SK-N-SH treated with all-trans-retinoic acid at 6 μM for 48 hours (cell line): ENCODE results near the gene GNL1.
"Not testable (repeated sequence)": the region's sequence is repeated elsewhere in the genome, so short reads cannot be mapped to it uniquely, and the experiment has no call there.

Experiments
- ARNTL ChIP-seq: fragments of 450-650 bp; formaldehyde crosslinking; IDR thresholded peaks from 2 replicates; pipeline ENCODE4 v1.5.0; 2020; ENCODE audit warnings: low read depth, mild to moderate bottlenecking, moderate library complexity, borderline replicate concordance
- CREB5 ChIP-seq: fragments of 250-450 bp; sonication (Bioruptor Pico); IDR thresholded peaks from 2 replicates; pipeline ENCODE4 v1.5.1; 2020; ENCODE audit warnings: low read depth, mild to moderate bottlenecking, moderate library complexity
- CSDC2 ChIP-seq: fragments of 250-450 bp; sonication (Bioruptor Pico); IDR thresholded peaks from 2 replicates; pipeline ENCODE4 v1.5.0; 2020; ENCODE audit warnings: mild to moderate bottlenecking, moderate library complexity
- CSRNP3 ChIP-seq: fragments of 250-450 bp; sonication (Bioruptor Pico); IDR thresholded peaks from 2 replicates; pipeline ENCODE4 v1.5.1; 2021; ENCODE audit warnings: mild to moderate bottlenecking, moderate library complexity
- GLIS3 ChIP-seq: fragments of 250-450 bp; sonication (Bioruptor Pico); IDR thresholded peaks from 2 replicates; pipeline ENCODE4 v1.5.0; 2020; ENCODE audit warnings: mild to moderate bottlenecking, moderate library complexity
- PATZ1 ChIP-seq: fragments of 250-450 bp; sonication (Bioruptor Pico); IDR thresholded peaks from 2 replicates; pipeline ENCODE4 v1.8.0; 2020; ENCODE audit warnings: mild to moderate bottlenecking, moderate library complexity, borderline replicate concordance
- TCF4 ChIP-seq: fragments of 250-450 bp; sonication (Bioruptor Pico); IDR thresholded peaks from 2 replicates; pipeline ENCODE4 v1.8.0; 2021; ENCODE audit warnings: mild to moderate bottlenecking, moderate library complexity, borderline replicate concordance
- ZNF8 ChIP-seq: fragments of 450-650 bp; formaldehyde crosslinking; IDR thresholded peaks from 2 replicates; pipeline ENCODE4 v1.5.0; 2020; ENCODE audit warnings: mild to moderate bottlenecking, moderate library complexity

- not testable (repeated sequence) for TF ChIP-seq ARNTL, PATZ1, CSDC2, CREB5, GLIS3, ZNF8, CSRNP3, TCF4 (CRISPR knock-in tag)
Measured at GRCh38 chr6:30597315-30598144, 41.2 kb upstream of the GNL1 start.
